ENCODE data around the gene NPBWR2. TPM values are rescaled to one million over a fixed set of nuclear protein-coding genes. Genes with fewer than 3 reads are reported as not detected.

The NPBWR2 gene
- total RNA-seq, 4 donors from 2014 or later: not detected

DNA sequence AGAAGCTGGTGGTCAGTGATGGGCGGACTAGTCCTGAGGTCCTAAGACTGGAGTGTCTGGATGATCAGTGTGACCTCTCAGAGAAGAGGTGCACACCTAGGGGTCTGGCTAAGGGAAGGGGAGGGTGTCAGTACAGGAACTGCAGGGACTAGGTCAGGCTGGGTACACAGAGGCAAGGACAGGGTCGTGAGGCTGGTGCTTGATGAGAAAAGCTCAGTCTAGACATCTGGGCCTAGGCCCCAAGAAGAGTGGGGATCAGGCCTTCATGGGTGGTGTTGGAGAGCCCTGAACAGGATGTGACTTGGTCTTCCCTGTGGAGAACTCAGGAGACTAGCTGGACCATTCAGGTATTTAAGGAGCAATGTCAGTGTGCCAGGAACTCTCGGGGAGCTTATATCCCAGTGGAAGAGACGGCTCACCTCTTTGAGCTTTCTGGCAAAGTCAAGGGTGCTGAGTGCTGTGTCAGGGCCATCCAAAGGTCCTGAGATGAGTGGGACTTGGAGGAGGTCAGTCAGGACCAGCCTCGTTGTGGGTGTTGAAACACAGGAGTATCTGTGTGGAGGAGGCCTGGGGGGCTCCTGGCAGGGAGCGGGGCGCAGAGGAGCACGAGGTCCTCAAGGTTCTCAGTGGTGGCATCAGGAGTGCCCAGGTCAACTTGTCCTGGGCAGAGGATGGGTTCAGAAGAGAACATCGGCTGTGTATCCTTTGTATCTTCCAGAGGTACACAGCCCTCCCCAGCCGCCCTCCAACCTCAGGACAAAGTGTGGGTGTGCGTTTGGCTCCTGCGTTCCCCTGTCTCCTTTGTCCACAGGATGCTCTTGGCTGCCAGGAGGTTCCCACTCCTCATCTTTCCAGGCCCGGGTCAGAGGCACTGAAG is 43.6 kb upstream of the NPBWR2 start:
- Histone ChIP-seq H3K36me3 (no peaks in the 10 kb centered on the region), H3K4me1 (no peaks in the 10 kb centered on the region), H3K27me3 (peaks cover 59% of the 10 kb centered on the region), H3K9me3 (no peaks in the 10 kb centered on the region), H3K27ac (no peak overlapping the region), H3K4me3 (no peak overlapping the region)
- no peak for ATAC-seq
- 56% methylated on average over 6 of the region's 13 CpGs; no CpG with 5 or more reads in 1 of the 2 donors for WGBS, 2 donors (ENCODE audit: low coverage in 1 of 2)
- no peak for TF ChIP-seq POLR2A (IDR thresholded peaks at IDR 0.05)
- no peak for TF ChIP-seq CTCF (IDR thresholded peaks at IDR 0.05)
- TF ChIP-seq EP300 (IDR thresholded peaks at IDR 0.05): no peak
- no peak for TF ChIP-seq POLR2AphosphoS5 (IDR thresholded peaks at IDR 0.05)

- Histone ChIP-seq H3K27me3 (peaks cover 58% of the 10 kb centered on the region), H3K4me1 (no peaks in the 10 kb centered on the region), H3K36me3 (no peaks in the 10 kb centered on the region), H3K4me3 (no peak overlapping the region), H3K9me3 (peaks cover 0 to 10% (median 0%) of the 10 kb centered on the region in 3 donors), H3K27ac (no peak overlapping the region)
- TF ChIP-seq EP300 (IDR thresholded peaks at IDR 0.05) (no peak), POLR2A (IDR thresholded peaks at IDR 0.05) (no peak), POLR2AphosphoS5 (IDR thresholded peaks at IDR 0.05) (no peak), CTCF (IDR thresholded peaks at IDR 0.05) (no peak)
- ATAC-seq: no peak
- 90% methylated on average over 13 to 23 of the region's 26 CpGs for WGBS, 2 donors (ENCODE audit: low coverage in 1 of 2)
These were observed 42.6 kb upstream of the NPBWR2 start for GRCh38 chr20:64149809-64150560.

DNA sequence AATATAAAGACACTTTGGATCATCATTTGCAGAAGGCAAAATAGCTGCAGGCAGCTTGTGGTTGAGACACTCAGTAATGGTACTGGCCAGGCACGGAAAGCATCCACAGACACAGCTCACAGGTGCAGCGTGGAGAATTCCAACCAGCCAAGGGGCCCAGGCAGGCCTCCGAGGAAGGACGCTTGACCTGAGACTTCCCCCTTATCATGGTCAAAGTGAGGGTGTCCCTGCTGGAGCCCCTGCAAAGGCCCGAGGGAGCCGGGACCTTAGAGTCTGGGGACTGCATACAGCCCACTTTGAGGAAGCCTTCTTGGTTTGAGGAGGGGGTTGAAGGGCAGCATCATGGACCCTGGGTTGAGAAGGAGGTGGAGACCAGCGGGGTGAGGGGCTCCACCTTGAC is 41.8 kb upstream of the NPBWR2 start:
- no peak for TF ChIP-seq EP300 (IDR thresholded peaks at IDR 0.05)
- TF ChIP-seq POLR2A (IDR thresholded peaks at IDR 0.05): no peak
- no peak for TF ChIP-seq POLR2AphosphoS5 (IDR thresholded peaks at IDR 0.05)
- TF ChIP-seq CTCF (IDR thresholded peaks at IDR 0.05): no peak
- peaks cover 50% of the 10 kb centered on the region for H3K27me3 ChIP-seq
- ATAC-seq: no peak
- no peak overlapping the region for H3K27ac ChIP-seq
- no peaks in the 10 kb centered on the region for H3K36me3 ChIP-seq
- 100% methylated on average over 1 of the region's 7 CpGs for WGBS, 2 donors (ENCODE audit: low coverage in 1 of 2)
- no peak overlapping the region for H3K4me3 ChIP-seq
- H3K9me3 ChIP-seq: peaks cover 0 to 12% (median 0%) of the 10 kb centered on the region in 3 donors
- H3K4me1 ChIP-seq: no peaks in the 10 kb centered on the region

GRCh38 chr20:64148581-64148980 is 41.2 kb upstream of the NPBWR2 start:
- 79 to 84% methylated on average over 4 of the region's 5 CpGs for WGBS, 2 donors (ENCODE audit: low coverage in 1 of 2)
- Histone ChIP-seq H3K4me3 (no peak overlapping the region), H3K9me3 (peaks cover 0 to 12% (median 0%) of the 10 kb centered on the region in 3 donors), H3K4me1 (no peaks in the 10 kb centered on the region), H3K27me3 (peaks cover 46% of the 10 kb centered on the region), H3K36me3 (no peaks in the 10 kb centered on the region), H3K27ac (no peak overlapping the region)
- TF ChIP-seq POLR2AphosphoS5 (IDR thresholded peaks at IDR 0.05) (no peak), CTCF (IDR thresholded peaks at IDR 0.05) (no peak), POLR2A (IDR thresholded peaks at IDR 0.05) (no peak), EP300 (IDR thresholded peaks at IDR 0.05) (no peak)
- ATAC-seq: no peak
